Epithelial cell of proximal tubule (primary cell): ENCODE data around the gene LHX5. TPM values are rescaled to one million over a fixed set of nuclear protein-coding genes. Genes with fewer than 3 reads are reported as not detected.

Experiments
- DNase-seq: peaks from one replicate; pipeline ENCODE4 v3.0.0-alpha.2; 2011; ENCODE audit warnings: low read depth
- H3K4me3 ChIP-seq: 2 replicates; pipeline ENCODE4 v1.5.1; 2011; ENCODE audit warnings: low read depth, mild to moderate bottlenecking, low read length
- total RNA-seq: library from RNA; depleted of rRNA; stranded (reverse); fragments of >200 nt; gene quantifications from 2 replicates; pipeline ENCODE4 v1.2.3, GENCODE V29; 2015
- TF ChIP-seq, protein P1 (sequence below): conservative IDR thresholded peaks from 2 replicates; pipeline ENCODE4 v1.5.1; 2012; ENCODE audit warnings: low read depth, mild to moderate bottlenecking, low read length

LHX5 gene
- total RNA-seq: 0.06 TPM in 1 of 2 replicates, not detected in the other

DNA sequence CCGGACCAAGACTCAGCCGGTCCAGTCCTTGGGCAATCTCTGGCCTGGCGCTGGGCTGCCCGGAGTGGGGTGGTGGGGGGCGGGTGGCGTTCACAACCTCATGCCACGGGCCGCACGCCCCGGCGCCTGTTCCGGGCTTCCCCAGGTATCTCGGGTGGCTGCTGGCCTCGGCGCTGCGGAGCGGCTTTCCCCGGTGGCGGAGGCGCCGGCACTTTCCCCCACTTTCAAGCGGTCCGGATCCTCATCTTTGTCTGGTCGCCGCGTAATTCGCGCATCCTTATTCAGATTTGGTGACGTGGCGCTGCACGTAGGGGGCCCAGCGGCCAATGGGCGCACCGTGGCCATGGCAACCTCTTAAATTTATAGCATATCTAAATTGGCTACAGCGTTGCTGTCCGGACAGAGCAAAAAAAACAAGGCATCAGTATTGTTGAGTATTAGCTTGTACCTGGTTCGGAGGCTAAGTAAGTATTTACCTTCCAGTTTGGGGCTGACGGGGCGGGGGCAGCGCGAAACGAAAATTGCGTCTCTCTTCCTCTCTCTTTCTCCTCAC lies at the start of gene LHX5:
TSS of gene LHX5 (minus strand) at position 253 of the 553 bp plus-strand sequence. CDS start 373 bp downstream, outside the sequence.
- no peak within 1 kb of the TSS for H3K4me3 ChIP-seq
- TF ChIP-seq, protein P1, sequence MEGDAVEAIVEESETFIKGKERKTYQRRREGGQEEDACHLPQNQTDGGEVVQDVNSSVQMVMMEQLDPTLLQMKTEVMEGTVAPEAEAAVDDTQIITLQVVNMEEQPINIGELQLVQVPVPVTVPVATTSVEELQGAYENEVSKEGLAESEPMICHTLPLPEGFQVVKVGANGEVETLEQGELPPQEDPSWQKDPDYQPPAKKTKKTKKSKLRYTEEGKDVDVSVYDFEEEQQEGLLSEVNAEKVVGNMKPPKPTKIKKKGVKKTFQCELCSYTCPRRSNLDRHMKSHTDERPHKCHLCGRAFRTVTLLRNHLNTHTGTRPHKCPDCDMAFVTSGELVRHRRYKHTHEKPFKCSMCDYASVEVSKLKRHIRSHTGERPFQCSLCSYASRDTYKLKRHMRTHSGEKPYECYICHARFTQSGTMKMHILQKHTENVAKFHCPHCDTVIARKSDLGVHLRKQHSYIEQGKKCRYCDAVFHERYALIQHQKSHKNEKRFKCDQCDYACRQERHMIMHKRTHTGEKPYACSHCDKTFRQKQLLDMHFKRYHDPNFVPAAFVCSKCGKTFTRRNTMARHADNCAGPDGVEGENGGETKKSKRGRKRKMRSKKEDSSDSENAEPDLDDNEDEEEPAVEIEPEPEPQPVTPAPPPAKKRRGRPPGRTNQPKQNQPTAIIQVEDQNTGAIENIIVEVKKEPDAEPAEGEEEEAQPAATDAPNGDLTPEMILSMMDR: no peak
- no peak for DNase-seq

DNA sequence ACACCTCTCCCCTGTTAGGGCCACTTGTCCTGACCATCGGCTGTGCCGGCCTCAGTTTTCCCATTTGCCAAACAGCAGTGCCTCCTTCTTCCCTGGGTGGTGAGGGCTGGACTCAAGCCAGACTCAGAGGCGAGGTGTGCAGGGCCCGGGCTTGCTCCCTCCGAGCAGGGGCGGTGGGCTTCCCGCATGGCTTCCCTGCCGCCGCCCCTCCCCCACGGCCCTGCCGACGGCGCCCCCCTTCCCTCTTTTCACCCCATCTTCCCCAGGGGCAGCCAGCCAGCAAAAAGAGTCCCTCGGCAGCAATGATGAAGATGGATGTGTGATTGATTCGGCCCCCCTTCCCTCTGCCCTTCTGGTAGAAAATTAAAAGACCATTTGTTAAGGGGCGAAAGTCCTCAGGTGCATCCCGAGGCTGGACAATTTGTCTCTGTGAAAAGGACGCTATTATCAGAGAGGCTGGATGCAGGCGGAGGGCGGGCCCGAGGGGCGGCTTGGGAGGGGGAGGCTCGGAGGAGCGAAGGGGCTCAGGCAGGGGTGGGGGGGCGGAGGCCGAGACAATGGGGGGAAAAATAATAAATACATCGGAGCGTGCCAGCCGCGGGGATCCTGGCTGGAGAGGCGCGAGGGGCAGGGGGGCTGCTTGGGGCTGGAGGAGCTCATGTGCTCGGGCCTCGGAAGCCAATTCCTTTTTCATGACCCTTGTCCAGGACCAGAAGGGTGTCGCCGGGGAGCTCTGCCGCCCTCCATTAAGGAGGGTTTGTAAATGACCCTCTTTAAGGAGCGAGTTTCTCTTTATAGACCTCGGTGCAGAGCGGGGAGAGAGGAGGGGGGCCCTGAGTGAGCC lies 48.0 kb upstream of the LHX5 start:
- TF ChIP-seq, protein P1: no peak
- DNase-seq: no peak
- no peak overlapping the region for H3K4me3 ChIP-seq

DNA sequence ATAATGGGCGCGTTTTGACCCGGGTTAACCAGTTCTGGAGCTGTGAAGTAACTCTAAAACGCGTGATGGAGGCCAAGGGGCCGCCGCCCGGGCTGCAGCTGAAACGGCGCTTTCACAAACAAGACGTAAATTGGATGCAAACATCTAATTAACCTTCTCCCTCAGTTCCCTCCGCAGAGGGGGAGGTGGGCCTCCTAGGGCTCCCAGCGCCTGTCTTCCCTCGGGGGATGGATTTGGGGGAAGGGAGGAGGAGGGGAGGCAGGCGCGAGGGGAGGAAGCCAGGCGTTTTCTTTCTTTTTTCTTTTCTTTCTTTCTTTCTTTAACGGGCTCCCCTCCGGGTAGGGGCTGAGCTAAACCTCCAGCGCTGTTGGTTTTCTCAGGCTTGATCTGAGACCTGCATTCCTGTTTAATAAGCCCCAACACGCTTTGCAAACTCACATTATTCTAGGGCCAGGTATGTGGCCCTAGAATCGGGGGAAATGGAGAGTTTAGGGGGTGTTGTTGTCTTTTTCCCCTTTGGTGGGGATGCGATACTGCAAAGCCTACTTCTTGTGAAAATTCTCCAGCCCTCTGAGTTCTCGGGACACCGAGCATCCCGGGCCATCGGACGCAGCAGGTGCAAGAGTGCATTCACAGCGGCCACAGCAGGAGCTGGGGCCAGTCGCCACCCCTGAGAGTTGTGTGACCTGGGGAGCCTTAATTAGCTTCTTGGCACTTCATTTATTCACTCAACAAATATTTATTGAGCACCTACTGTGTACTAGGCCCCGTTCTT lies 43.6 kb upstream of the LHX5 start:
- DNase-seq: no peak
- H3K4me3 ChIP-seq: no peak overlapping the region
- TF ChIP-seq, protein P1: no peak

GRCh38 chr12:113514602-113515001 lies 42.9 kb upstream of the LHX5 start:
- DNase-seq: no peak
- H3K4me3 ChIP-seq: no peak overlapping the region
- TF ChIP-seq, protein P1: no peak

DNA sequence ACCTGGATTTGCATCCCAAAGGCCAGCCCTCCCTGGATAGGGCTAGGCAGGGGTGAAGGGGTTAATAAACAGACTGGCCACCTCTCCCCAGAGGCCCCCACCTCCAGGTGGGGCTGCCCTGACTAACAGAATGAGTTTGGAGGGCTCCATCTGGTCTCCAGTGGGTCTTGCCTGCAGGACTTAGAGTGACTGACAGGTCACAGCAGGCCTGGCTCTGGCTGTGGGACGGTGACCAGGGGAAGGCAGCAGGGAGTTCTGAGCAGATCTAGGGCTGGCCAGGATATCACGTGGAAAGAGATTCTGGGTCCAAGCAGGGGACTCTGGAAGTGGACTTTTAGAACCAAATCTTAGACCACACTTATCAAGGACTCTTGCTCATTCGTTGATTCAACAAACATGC lies 40.9 kb upstream of the LHX5 start:
- no peak overlapping the region for H3K4me3 ChIP-seq
- no peak for DNase-seq
- TF ChIP-seq, protein P1: no peak

DNA sequence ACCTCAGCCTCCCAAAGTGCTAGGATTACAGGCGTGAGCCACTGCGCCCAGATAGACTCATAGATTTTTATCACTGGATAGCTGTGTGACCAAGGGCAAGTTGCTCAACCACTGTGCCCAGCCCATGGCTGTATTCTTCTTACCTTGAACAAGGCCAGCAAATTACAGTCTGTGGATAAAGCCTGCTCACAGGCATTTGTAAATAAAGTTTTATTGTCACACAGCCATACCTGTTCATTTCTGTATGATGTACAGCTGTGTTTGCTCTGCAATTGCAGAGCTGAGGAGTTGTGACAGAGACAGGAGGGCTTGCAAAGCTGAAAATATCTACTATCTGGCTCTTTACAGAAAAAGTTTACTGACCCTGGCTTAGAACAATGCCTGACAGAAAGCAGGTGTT lies 35.2 kb upstream of the LHX5 start:
- H3K4me3 ChIP-seq: no peak overlapping the region
- no peak for DNase-seq
- TF ChIP-seq, protein P1: no peak
